K562 (cell line): ENCODE measurements around the gene KLHDC7A. TPM values are rescaled to one million over a fixed set of nuclear protein-coding genes. Genes with fewer than 3 reads are reported as not detected.

Experiments
- ATAC-seq: fragments of 200-7000 bp; cut with Tn5 transposase; 3 replicates; pipeline ENCODE4 v1.9.1; 2020; ENCODE audit warnings: moderate library complexity
- BruUV-seq: library from RNA; stranded (reverse); fragments of 400-500 nt; replicated peaks from 2 replicates; lab custom pipeline; 2021; lab: Mats Ljungman, UMichigan
- CTCF ChIA-PET: fragments of 300-600 bp; formaldehyde crosslinking; extraction: SDS; loops from one replicate; lab custom pipeline; 2021; ENCODE audit warnings: low intra/inter-chr PET ratio; lab: Yijun Ruan, JAX
- POLR2A ChIA-PET: fragments of 300-600, 350-650 bp; sonication (Branson Sonifier 250); formaldehyde crosslinking; extraction: SDS; loops from one replicate; lab custom pipeline; 2021; ENCODE audit warnings: antibody characterized with exemption, inconsistent platforms; lab: Yijun Ruan, JAX
- DNase-seq, 4 experiments: peaks; one replicate each; pipeline versions ENCODE4 v3.0.0 to v3.0.0-alpha.2; 2011 to 2018; ENCODE audit warnings: low spot score in 3 of 4, mixed read lengths in 3 of 4; ENCODE audit errors: extremely low read depth in 1 of 4
- FAIRE-seq: peaks from 2 replicates; lab custom pipeline; 2011; peaks lifted over from hg19 to GRCh38; lab: Jason Lieb, UNC
- H2AFZ ChIP-seq: 2 replicates; pipeline ENCODE4 v1.6.0; 2011; ENCODE audit warnings: low read depth, low read length, control low read depth, inconsistent platforms
- H3K27ac ChIP-seq: fragments of 200-600 bp; 3 replicates; pipeline ENCODE4 v1.8.0; 2011; ENCODE audit warnings: low read depth, mild to moderate bottlenecking, control low read depth, inconsistent platforms, low read length, moderate library complexity, mixed read lengths; ENCODE audit errors: extremely low read depth
- H3K27me3 ChIP-seq, 2 experiments: fragments of 300-600 bp in 1 of 2; 2 replicates in 1 of 2; 3 replicates in 1 of 2; pipeline versions ENCODE4 v1.6.0 to v1.8.0; 2011; ENCODE audit warnings: inconsistent platforms in 2 of 2, low read length in 2 of 2, mild to moderate bottlenecking in 1 of 2, mixed read lengths in 1 of 2, moderate library complexity in 1 of 2; ENCODE audit not compliant: control insufficient read depth in 2 of 2, insufficient read depth in 2 of 2
- H3K36me3 ChIP-seq: fragments of 300-600 bp; 3 replicates; pipeline ENCODE4 v1.8.0; 2011; ENCODE audit warnings: mild to moderate bottlenecking, low read length, inconsistent platforms; ENCODE audit not compliant: control insufficient read depth, insufficient read depth
- H3K4me1 ChIP-seq, 2 experiments: fragments of 200-600 bp in 1 of 2; replicated peaks in 1 of 2; 2 replicates in 1 of 2; 3 replicates in 1 of 2; pipeline versions ENCODE4 v1.5.1 to v1.8.0; 2011; ENCODE audit warnings: inconsistent platforms in 2 of 2, low read length in 2 of 2, mild to moderate bottlenecking in 1 of 2, mixed read lengths in 1 of 2, moderate library complexity in 1 of 2; ENCODE audit not compliant: control insufficient read depth in 2 of 2, insufficient read depth in 2 of 2
- H3K4me2 ChIP-seq: 2 replicates; pipeline ENCODE4 v1.6.1; 2011; ENCODE audit warnings: low read length, control low read depth, inconsistent platforms, mixed read lengths; ENCODE audit not compliant: insufficient read depth
- H3K4me3 ChIP-seq: fragments of 200-600 bp; sonication (generic), shearing (Covaris generic); 2 replicates; pipeline ENCODE4 v1.5.1; 2016; ENCODE audit warnings: control low read depth, inconsistent platforms
- H3K79me2 ChIP-seq: fragments of 200-600 bp; 3 replicates; pipeline ENCODE4 v1.8.0; 2011; ENCODE audit warnings: low read length, inconsistent platforms; ENCODE audit not compliant: control insufficient read depth, insufficient read depth
- H3K9ac ChIP-seq, 2 experiments: 2 replicates each; pipeline versions ENCODE4 v1.6.0 to v1.6.1; 2011; ENCODE audit warnings: low read depth in 2 of 2, low read length in 2 of 2, control low read depth in 1 of 2, inconsistent platforms in 1 of 2, mild to moderate bottlenecking in 1 of 2, mixed read lengths in 1 of 2; ENCODE audit not compliant: insufficient read depth in 1 of 2
- H3K9me1 ChIP-seq: one replicate; pipeline ENCODE4 v1.6.0; 2011; ENCODE audit warnings: inconsistent platforms, mild to moderate bottlenecking, low read length, moderate library complexity; ENCODE audit not compliant: control insufficient read depth, insufficient read depth
- H3K9me3 ChIP-seq: replicated peaks from 2 replicates; pipeline ENCODE4 v1.5.1; 2011; ENCODE audit warnings: low read depth, low read length, inconsistent platforms; ENCODE audit not compliant: control insufficient read depth, insufficient read depth
- H4K20me1 ChIP-seq: replicated peaks from 2 replicates; pipeline ENCODE4 v1.6.1; 2011; ENCODE audit warnings: low read length, inconsistent platforms, mixed read lengths; ENCODE audit not compliant: control insufficient read depth, insufficient read depth
- ARID3A ChIP-seq: IDR thresholded peaks from 2 replicates; pipeline ENCODE4 v1.6.1; 2012; ENCODE audit warnings: low read depth, low read length, improper control_type of control experiment, borderline replicate concordance
- C11orf30 ChIP-seq: fragments of 450-650 bp; IDR thresholded peaks from 2 replicates; pipeline ENCODE4 v1.6.1; 2016; ENCODE audit warnings: low read depth, mild to moderate bottlenecking
- PCBP2 ChIP-seq: fragments of 200-400 bp; formaldehyde crosslinking; IDR thresholded peaks from 2 replicates; pipeline ENCODE4 v1.6.1; 2018; ENCODE audit warnings: low read length, low read depth, mild to moderate bottlenecking, moderate library complexity; ENCODE audit not compliant: poor library complexity, severe bottlenecking
- RBM15 ChIP-seq: fragments of 200-400 bp; formaldehyde crosslinking; IDR thresholded peaks from 2 replicates; pipeline ENCODE4 v1.6.1; 2018; ENCODE audit warnings: mild to moderate bottlenecking, low read length, moderate library complexity; ENCODE audit not compliant: insufficient read depth
- ZNF436 ChIP-seq: fragments of 250-450, 450-650 bp; sonication (Bioruptor Pico); formaldehyde crosslinking; IDR thresholded peaks from 2 replicates; pipeline ENCODE4 v1.7.0; 2020; ENCODE audit warnings: mild to moderate bottlenecking
- WGBS: fragments of 100-300 bp; shearing (Covaris generic); methylation state at CpG from one replicate; pipeline ENCODE4 v1.1.6; 2016; ENCODE audit warnings: low coverage, mixed read lengths; ENCODE audit not compliant: insufficient coverage; ENCODE audit errors: missing lambda C conversion rate; 5-methylcytosine and 5-hydroxymethylcytosine counted together
- in situ Hi-C: fragments of 300-500 bp; cut with MboI; formaldehyde crosslinking; loops from 4 replicates; pipeline ENCODE4 v1.15.0; 2018; ENCODE audit warnings: inconsistent platforms, mixed read lengths
- intact Hi-C: fragments of 100-400 bp; cut with micrococcal nuclease; formaldehyde crosslinking; loops from 2 replicates; pipeline ENCODE4 v1.14.2; 2022
- polyA plus RNA-seq, 8 experiments: library from polyadenylated mRNA; depleted of rRNA in 4 of 8; stranded (reverse) in 5 of 8; unstranded in 3 of 8; fragments of >200 nt; fragmentation: Nextera tagmentation in 2 of 8; fragmentation: Illumina TruSeq in 1 of 8; extraction: Ambion mirVana in 2 of 8; extraction: Trizol in 1 of 8; gene quantifications; 2 replicates each; pipeline versions ENCODE4 v1.2.1 to v1.2.3, GENCODE V29; 2011 to 2014; ENCODE audit warnings: inconsistent platforms in 1 of 8, missing spikeins in 1 of 8
- total RNA-seq, 7 experiments: library from RNA; depleted of rRNA in 6 of 7; stranded (reverse); fragments of >200 nt in 6 of 7; fragmentation: Illumina TruSeq in 2 of 7; extraction: Trizol in 2 of 7; gene quantifications; 2 replicates each; pipeline versions ENCODE4 v1.2.1 to v1.2.3, GENCODE V29; 2011 to 2021; ENCODE audit warnings: low replicate concordance in 1 of 7

The KLHDC7A gene
- total and polyA plus RNA-seq, 9 of the 15 experiments (the other 6 are each of a cell fraction or from before 2014, with no cell fraction given), result 0.01 to 0.02 (median 0.01) TPM; not detected in 6

GRCh38 chr1:18482721-18483425 is 2.1 kb downstream of the KLHDC7A start:
- Histone ChIP-seq H4K20me1 (peaks cover 10% of the 10 kb centered on the region), H3K9me1 (no peaks in the 10 kb centered on the region), H3K27me3 (peaks cover 14 to 51% of the 10 kb centered on the region in 2 experiments; a peak in 4 of 5 replicates), H3K9me3 (no peaks in the 10 kb centered on the region), H3K4me1 (peaks cover 0 to 18% of the 10 kb centered on the region in 2 experiments; a peak in 2 of 5 replicates), H3K4me3 (no peak overlapping the region), H3K27ac (no peak overlapping the region), H3K4me2 (no peak overlapping the region), H2AFZ (no peak overlapping the region), H3K79me2 (no peaks in the 10 kb centered on the region), H3K9ac (no peak overlapping the region; a peak in 1 of 4 replicates), H3K36me3 (no peaks in the 10 kb centered on the region)
- ATAC-seq (no peak), FAIRE-seq (no peak), DNase-seq (no peak)
- ChIA-PET POLR2A (interaction anchor here (0.7 kb wide), 1 partner anchor 773 kb away, joined by 4 read pairs; no protein-coding TSS in a partner anchor), CTCF (no interaction called here)
- no peak for TF ChIP-seq C11orf30
- no peak for TF ChIP-seq ZNF436 (CRISPR knock-in tag)
- intact Hi-C loops, result no loop called here
- no TSS peak for BruUV-seq
- 32% methylated on average over 57 of the region's 57 CpGs for WGBS
- in situ Hi-C loops, result no loop called here

- no peaks in the 10 kb centered on the region for H3K9me1 ChIP-seq
- no peak for ATAC-seq
- no peaks in the 10 kb centered on the region for H3K9me3 ChIP-seq
- in situ Hi-C loops, result no loop called here
- H3K4me2 ChIP-seq, result no peak overlapping the region
- TF ChIP-seq RBM15 (no peak), PCBP2 (no peak), ARID3A (no peak)
- CTCF ChIA-PET, result no interaction called here
- no peak overlapping the region for H2AFZ ChIP-seq
- no peak overlapping the region for H3K4me3 ChIP-seq
- no TSS peak for BruUV-seq
- H3K4me1 ChIP-seq, result peaks cover 0 to 18% of the 10 kb centered on the region in 2 experiments; a peak in 2 of 5 replicates
- FAIRE-seq, result no peak
- H3K27ac ChIP-seq, result no peak overlapping the region
- H4K20me1 ChIP-seq, result peaks cover 10% of the 10 kb centered on the region
- peaks cover 14 to 45% of the 10 kb centered on the region in 2 experiments; a peak in 4 of 5 replicates for H3K27me3 ChIP-seq
- POLR2A ChIA-PET, result no interaction called here
- H3K79me2 ChIP-seq, result no peaks in the 10 kb centered on the region
- intact Hi-C loops, result no loop called here
- WGBS, result 2% methylated on average over 3 of the region's 3 CpGs
- no peaks in the 10 kb centered on the region for H3K36me3 ChIP-seq
- no peak for DNase-seq
- H3K9ac ChIP-seq, result no peak overlapping the region
Measured at GRCh38 chr1:18484276-18484675, 3.5 kb downstream of the KLHDC7A start.
